GM12878 (cell line): Measurements from ENCODE around the gene FRYL. TPM values are rescaled to one million over a fixed set of nuclear protein-coding genes. Genes with fewer than 3 reads are reported as not detected.

Source experiments
- ATAC-seq: fragments of 200-7000 bp; cut with Tn5 transposase; 3 replicates; pipeline ENCODE4 v1.9.1; 2020; ENCODE audit warnings: mild to moderate bottlenecking, moderate library complexity
- BruUV-seq: library from RNA; stranded (reverse); fragments of 400-500 nt; replicated peaks from 2 replicates; lab custom pipeline; 2021; lab: Mats Ljungman, UMichigan
- CTCF ChIA-PET: fragments of 300-600 bp; sonication (Branson Sonifier 250); formaldehyde crosslinking; extraction: SDS; loops from one replicate; lab custom pipeline; 2021; ENCODE audit warnings: inconsistent platforms; lab: Yijun Ruan, JAX
- POLR2A ChIA-PET: fragments of 350-600 bp; formaldehyde crosslinking; extraction: SDS; loops from one replicate; lab custom pipeline; 2021; ENCODE audit warnings: inconsistent platforms; lab: Charles Lee
- RAD21 ChIA-PET: fragments of 300-600 bp; sonication (Branson Sonifier 250); formaldehyde crosslinking; loops from one replicate; lab custom pipeline; 2023; ENCODE audit warnings: antibody characterized with exemption; ENCODE audit not compliant: unreplicated experiment; lab: Charles Lee
- SMC1A ChIA-PET: fragments of 300-600 bp; sonication (Branson Sonifier 250); formaldehyde crosslinking; loops from one replicate; lab custom pipeline; 2023; ENCODE audit not compliant: unreplicated experiment, uncharacterized antibody; lab: Charles Lee
- DNase-seq: peaks from one replicate; pipeline ENCODE4 v3.0.0-alpha.2; 2011; ENCODE audit warnings: low read depth, low spot score
- FAIRE-seq: peaks from 3 replicates; lab custom pipeline; 2011; peaks lifted over from hg19 to GRCh38; lab: Jason Lieb, UNC
- H2AFZ ChIP-seq: 2 replicates; pipeline ENCODE4 v1.6.0; 2011; ENCODE audit warnings: low read depth, low read length, control low read depth; ENCODE audit not compliant: control insufficient read depth
- H3K27ac ChIP-seq: 2 replicates; pipeline ENCODE4 v1.5.1; 2011; ENCODE audit warnings: control low read depth; ENCODE audit not compliant: control insufficient read depth, insufficient read depth
- H3K27me3 ChIP-seq, 2 experiments: replicated peaks in 1 of 2; 2 replicates each; pipeline versions ENCODE4 v1.6.0 to v1.6.1; 2011; ENCODE audit warnings: low read length in 1 of 2; ENCODE audit not compliant: control insufficient read depth in 2 of 2, insufficient read depth in 2 of 2
- H3K36me3 ChIP-seq, 2 experiments: 2 replicates each; pipeline ENCODE4 v1.5.1; 2011; ENCODE audit warnings: low read length in 1 of 2; ENCODE audit not compliant: control insufficient read depth in 2 of 2, insufficient read depth in 2 of 2
- H3K4me1 ChIP-seq: 2 replicates; pipeline ENCODE4 v1.6.1; 2011; ENCODE audit warnings: mild to moderate bottlenecking, low read length, moderate library complexity, mixed read lengths; ENCODE audit not compliant: control insufficient read depth, insufficient read depth
- H3K4me2 ChIP-seq: 2 replicates; pipeline ENCODE4 v1.6.0; 2011; ENCODE audit warnings: control low read depth; ENCODE audit not compliant: control insufficient read depth, insufficient read depth
- H3K4me3 ChIP-seq: fragments of 200-600 bp; sonication (generic); 2 replicates; pipeline ENCODE4 v1.5.1; 2016
- H3K79me2 ChIP-seq: 2 replicates; pipeline ENCODE4 v1.6.0; 2011; ENCODE audit warnings: low read length; ENCODE audit not compliant: control insufficient read depth, insufficient read depth
- H3K9ac ChIP-seq: 2 replicates; pipeline ENCODE4 v1.8.0; 2011; ENCODE audit warnings: low read length, control low read depth, mixed read lengths; ENCODE audit not compliant: control insufficient read depth, insufficient read depth
- H3K9me3 ChIP-seq: replicated peaks from 3 replicates; pipeline ENCODE4 v1.5.1; 2011; ENCODE audit warnings: mild to moderate bottlenecking, low read length; ENCODE audit not compliant: control insufficient read depth, insufficient read depth
- H4K20me1 ChIP-seq: 2 replicates; pipeline ENCODE4 v1.6.0; 2011; ENCODE audit not compliant: control insufficient read depth, insufficient read depth
- BHLHE40 ChIP-seq, 2 experiments: fragments of 450-650 bp in 1 of 2; IDR thresholded peaks; 2 replicates each; pipeline ENCODE4 v1.6.1; 2011 to 2017; ENCODE audit warnings: low read depth in 2 of 2, borderline replicate concordance in 1 of 2, improper control_type of control experiment in 1 of 2, low read length in 1 of 2, mild to moderate bottlenecking in 1 of 2
- MLLT1 ChIP-seq: fragments of 450-650 bp; IDR thresholded peaks from 2 replicates; pipeline ENCODE4 v1.6.1; 2016; ENCODE audit warnings: mild to moderate bottlenecking
- MYB ChIP-seq: fragments of 150-350 bp; IDR thresholded peaks from 2 replicates; pipeline ENCODE4 v1.6.1; 2014; ENCODE audit warnings: mild to moderate bottlenecking, low read depth, low read length, borderline replicate concordance
- NR2C2 ChIP-seq: IDR thresholded peaks from 2 replicates; pipeline ENCODE4 v1.6.1; 2011; ENCODE audit warnings: borderline replicate concordance, low read depth; ENCODE audit not compliant: control insufficient read depth, insufficient read length
- POLR2A ChIP-seq: IDR thresholded peaks from 2 replicates; pipeline ENCODE4 v1.6.1; 2011; ENCODE audit warnings: low read depth, mild to moderate bottlenecking, low read length
- RFX5 ChIP-seq: IDR thresholded peaks from 2 replicates; pipeline ENCODE4 v1.6.1; 2011; ENCODE audit warnings: low read depth, low read length, improper control_type of control experiment
- YY1 ChIP-seq: IDR thresholded peaks from 2 replicates; pipeline ENCODE4 v1.6.1; 2011; ENCODE audit warnings: low read depth, mild to moderate bottlenecking, low read length
- ZBTB11 ChIP-seq: fragments of 450-650 bp; formaldehyde crosslinking; IDR thresholded peaks from 2 replicates; pipeline ENCODE4 v1.5.0; 2022; ENCODE audit warnings: mild to moderate bottlenecking, missing genetic modification characterization
- in situ Hi-C: fragments of 300-500 bp; cut with MboI; formaldehyde crosslinking; loops from 9 replicates; pipeline ENCODE4 v1.14.3; 2018; ENCODE audit warnings: mixed read lengths
- intact Hi-C: fragments of 100-400 bp; cut with micrococcal nuclease; formaldehyde crosslinking; loops from one replicate; pipeline ENCODE4 v1.14.2; 2022; ENCODE audit not compliant: unreplicated experiment
- polyA plus RNA-seq, 11 experiments: library from polyadenylated mRNA; depleted of rRNA in 4 of 11; unstranded in 6 of 11; stranded (reverse) in 5 of 11; fragments of >200 nt; fragmentation: Nextera tagmentation in 4 of 11; fragmentation: Illumina TruSeq in 1 of 11; extraction: Ambion mirVana in 4 of 11; extraction: Trizol in 1 of 11; gene quantifications; 1 replicate in 1 of 11; 2 replicates in 10 of 11; pipeline versions ENCODE4 v1.2.1 to v1.2.3, GENCODE V29; 2011 to 2016; ENCODE audit warnings: inconsistent platforms in 2 of 11, missing spikeins in 2 of 11, low read depth in 1 of 11
- total RNA-seq, 4 experiments: library from RNA; depleted of rRNA in 3 of 4; stranded (reverse); fragments of >200 nt in 3 of 4; fragmentation: Illumina TruSeq in 1 of 4; extraction: Trizol in 1 of 4; gene quantifications; 2 replicates each; pipeline versions ENCODE4 v1.2.1 to v1.2.3, GENCODE V29; 2013 to 2021
- TF ChIP-seq, protein P1 (sequence below), 3 experiments: IDR thresholded peaks in 2 of 3; conservative IDR thresholded peaks in 1 of 3; 2 replicates each; pipeline ENCODE4 v1.5.1; 2011; ENCODE audit warnings: low read depth in 3 of 3, low read length in 3 of 3, mild to moderate bottlenecking in 3 of 3, control low read depth in 2 of 3, moderate library complexity in 2 of 3, inconsistent platforms in 1 of 3, mixed read lengths in 1 of 3; ENCODE audit not compliant: control insufficient read depth in 2 of 3, insufficient read depth in 1 of 3; ENCODE audit errors: extremely low read depth in 1 of 3
- TF ChIP-seq, protein P2 (sequence below): IDR thresholded peaks from 2 replicates; pipeline ENCODE4 v1.6.1; 2012; ENCODE audit warnings: mild to moderate bottlenecking, low read depth, low read length

The FRYL gene
- total and polyA plus RNA-seq, 10 of the 15 experiments (the other 5 are each of a cell fraction or from before 2014, with no cell fraction given) = 10.3 to 50.6 (median 28.7) TPM

- H3K36me3 ChIP-seq = peaks cover 5 to 29% of the 10 kb centered on the region in 2 experiments
- no peaks in the 10 kb centered on the region for H3K79me2 ChIP-seq
- DNase-seq = no peak
- no peak overlapping the region for H2AFZ ChIP-seq
- ATAC-seq = no peak
- H3K4me2 ChIP-seq = no peak overlapping the region
- no peak overlapping the region for H3K9ac ChIP-seq
- POLR2A ChIA-PET = no interaction called here
- no peaks in the 10 kb centered on the region for H3K27me3 ChIP-seq
- intact Hi-C loops = no loop called here
- BruUV-seq = no TSS peak
- H3K4me1 ChIP-seq = no peaks in the 10 kb centered on the region
- no peaks in the 10 kb centered on the region for H4K20me1 ChIP-seq
- RAD21 ChIA-PET = no interaction called here
- SMC1A ChIA-PET = interaction anchor here (0.7 to 1.5 kb wide), 2 partner anchors 29 to 67 kb away, joined by 3 to 5 read pairs; no protein-coding TSS in a partner anchor
- no peak for FAIRE-seq
- TF ChIP-seq YY1 (no peak), RFX5 (no peak), MYB (no peak), BHLHE40 (IDR thresholded peaks at IDR 0.05; ENCODE audit: borderline replicate concordance in 1 of 2, low read depth in 2 of 2, low read length in 1 of 2) (no peak), MLLT1 (no peak), ZBTB11 (CRISPR knock-in tag) (no peak), NR2C2 (no peak), POLR2A (no peak)
- TF ChIP-seq, protein P1, sequence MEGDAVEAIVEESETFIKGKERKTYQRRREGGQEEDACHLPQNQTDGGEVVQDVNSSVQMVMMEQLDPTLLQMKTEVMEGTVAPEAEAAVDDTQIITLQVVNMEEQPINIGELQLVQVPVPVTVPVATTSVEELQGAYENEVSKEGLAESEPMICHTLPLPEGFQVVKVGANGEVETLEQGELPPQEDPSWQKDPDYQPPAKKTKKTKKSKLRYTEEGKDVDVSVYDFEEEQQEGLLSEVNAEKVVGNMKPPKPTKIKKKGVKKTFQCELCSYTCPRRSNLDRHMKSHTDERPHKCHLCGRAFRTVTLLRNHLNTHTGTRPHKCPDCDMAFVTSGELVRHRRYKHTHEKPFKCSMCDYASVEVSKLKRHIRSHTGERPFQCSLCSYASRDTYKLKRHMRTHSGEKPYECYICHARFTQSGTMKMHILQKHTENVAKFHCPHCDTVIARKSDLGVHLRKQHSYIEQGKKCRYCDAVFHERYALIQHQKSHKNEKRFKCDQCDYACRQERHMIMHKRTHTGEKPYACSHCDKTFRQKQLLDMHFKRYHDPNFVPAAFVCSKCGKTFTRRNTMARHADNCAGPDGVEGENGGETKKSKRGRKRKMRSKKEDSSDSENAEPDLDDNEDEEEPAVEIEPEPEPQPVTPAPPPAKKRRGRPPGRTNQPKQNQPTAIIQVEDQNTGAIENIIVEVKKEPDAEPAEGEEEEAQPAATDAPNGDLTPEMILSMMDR (IDR thresholded peaks at IDR 0.05 in 2 of 3, conservative IDR thresholded peaks at IDR 0.05 in 1 of 3; ENCODE audit: control insufficient read depth in 2 of 3, extremely low read depth in 1 of 3, insufficient read depth in 1 of 3, low read depth in 3 of 3, low read length in 3 of 3) = no peak
- TF ChIP-seq, protein P2, sequence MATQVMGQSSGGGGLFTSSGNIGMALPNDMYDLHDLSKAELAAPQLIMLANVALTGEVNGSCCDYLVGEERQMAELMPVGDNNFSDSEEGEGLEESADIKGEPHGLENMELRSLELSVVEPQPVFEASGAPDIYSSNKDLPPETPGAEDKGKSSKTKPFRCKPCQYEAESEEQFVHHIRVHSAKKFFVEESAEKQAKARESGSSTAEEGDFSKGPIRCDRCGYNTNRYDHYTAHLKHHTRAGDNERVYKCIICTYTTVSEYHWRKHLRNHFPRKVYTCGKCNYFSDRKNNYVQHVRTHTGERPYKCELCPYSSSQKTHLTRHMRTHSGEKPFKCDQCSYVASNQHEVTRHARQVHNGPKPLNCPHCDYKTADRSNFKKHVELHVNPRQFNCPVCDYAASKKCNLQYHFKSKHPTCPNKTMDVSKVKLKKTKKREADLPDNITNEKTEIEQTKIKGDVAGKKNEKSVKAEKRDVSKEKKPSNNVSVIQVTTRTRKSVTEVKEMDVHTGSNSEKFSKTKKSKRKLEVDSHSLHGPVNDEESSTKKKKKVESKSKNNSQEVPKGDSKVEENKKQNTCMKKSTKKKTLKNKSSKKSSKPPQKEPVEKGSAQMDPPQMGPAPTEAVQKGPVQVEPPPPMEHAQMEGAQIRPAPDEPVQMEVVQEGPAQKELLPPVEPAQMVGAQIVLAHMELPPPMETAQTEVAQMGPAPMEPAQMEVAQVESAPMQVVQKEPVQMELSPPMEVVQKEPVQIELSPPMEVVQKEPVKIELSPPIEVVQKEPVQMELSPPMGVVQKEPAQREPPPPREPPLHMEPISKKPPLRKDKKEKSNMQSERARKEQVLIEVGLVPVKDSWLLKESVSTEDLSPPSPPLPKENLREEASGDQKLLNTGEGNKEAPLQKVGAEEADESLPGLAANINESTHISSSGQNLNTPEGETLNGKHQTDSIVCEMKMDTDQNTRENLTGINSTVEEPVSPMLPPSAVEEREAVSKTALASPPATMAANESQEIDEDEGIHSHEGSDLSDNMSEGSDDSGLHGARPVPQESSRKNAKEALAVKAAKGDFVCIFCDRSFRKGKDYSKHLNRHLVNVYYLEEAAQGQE = no peak
- H3K9me3 ChIP-seq = no peaks in the 10 kb centered on the region
- CTCF ChIA-PET = interaction anchor here (0.6 to 1.1 kb wide), 3 partner anchors 25 to 170 kb away, joined by 3 read pairs; no protein-coding TSS in a partner anchor
- no peak overlapping the region for H3K27ac ChIP-seq
- no peak overlapping the region for H3K4me3 ChIP-seq
- in situ Hi-C loops = no loop called here
These were observed 241.7 kb downstream of the FRYL start for GRCh38 chr4:48538358-48538757.
